Nucleus accumbens (tissue), 56 donors: ENCODE data around the gene PCSK5.
"Not testable (repeated sequence)": the region's sequence is repeated elsewhere in the genome, so short reads cannot be mapped to it uniquely, and the experiment has no call there.

Experiments
- DNase-seq, 56 donors: peaks; one replicate each; lab custom pipeline; 2025; lab: John Stamatoyannopoulos, UW

Gene PCSK5

DNA sequence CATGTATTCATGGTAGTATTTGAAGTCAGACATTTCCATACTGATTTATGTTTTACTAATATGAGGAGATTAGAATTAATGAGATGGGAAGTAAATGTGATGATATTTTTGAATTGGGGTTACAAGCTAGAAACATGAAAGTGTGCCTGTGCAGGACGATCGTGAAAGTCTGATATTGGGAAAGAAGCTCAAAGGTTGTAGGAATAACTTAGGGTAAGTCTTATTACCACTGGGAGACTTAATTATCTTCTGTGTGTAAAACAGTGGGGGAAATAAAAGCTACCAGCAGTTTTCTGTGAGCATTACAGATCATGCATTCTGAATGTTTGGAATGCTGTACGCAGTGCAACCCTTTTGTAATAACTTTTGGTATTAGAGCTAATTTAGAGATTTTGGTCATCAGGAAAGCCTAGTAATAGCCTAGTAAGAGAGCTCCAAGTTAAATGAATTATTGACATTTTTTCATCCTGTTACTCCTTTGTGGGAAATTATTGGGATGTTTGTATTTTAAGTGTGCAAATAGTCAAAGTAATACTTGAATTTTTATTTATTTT, 153.9 kb downstream of the PCSK5 start:
- DNase-seq = no peak

DNA sequence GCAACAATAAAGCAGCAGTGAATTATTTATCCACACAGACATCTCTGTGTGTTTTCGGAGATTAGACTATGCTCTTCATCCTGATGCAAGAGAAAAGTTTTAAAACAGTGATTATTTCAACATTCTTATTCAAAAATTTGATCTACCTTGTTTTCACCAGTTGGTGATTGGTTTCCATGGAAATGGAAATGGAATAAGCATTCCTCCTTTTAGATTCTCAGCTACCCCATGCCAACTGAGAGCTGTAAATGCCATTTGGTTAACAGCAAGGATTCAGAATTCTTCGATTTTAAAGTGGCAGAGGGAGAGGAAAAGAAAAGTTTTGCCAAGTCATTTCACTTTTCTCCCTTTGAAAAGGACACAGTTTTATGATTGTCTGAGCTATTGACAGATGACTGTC, 154.7 kb downstream of the PCSK5 start:
- no peak for DNase-seq

- no peak for DNase-seq
These were observed 158.9 kb downstream of the PCSK5 start for GRCh38 chr9:76049341-76049740.

DNA sequence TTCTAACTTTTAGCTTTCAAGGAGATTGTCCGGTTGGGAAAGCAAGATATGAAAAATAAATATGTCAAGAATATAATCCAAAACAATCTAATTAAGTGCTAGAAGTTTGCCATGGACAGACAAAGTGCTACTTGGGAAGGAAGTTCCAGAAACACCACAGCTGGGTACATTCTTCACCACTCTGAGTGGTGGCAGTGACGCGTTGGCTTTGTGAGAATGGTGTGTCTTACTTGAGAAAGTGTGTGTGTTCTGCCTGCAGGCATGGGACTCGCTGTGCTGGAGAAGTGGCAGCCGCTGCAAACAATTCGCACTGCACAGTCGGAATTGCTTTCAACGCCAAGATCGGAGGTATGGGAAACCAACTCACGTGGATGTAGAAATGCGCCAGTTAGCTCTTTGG, 177.2 kb downstream of the PCSK5 start:
- DNase-seq = no peak

- no peak for DNase-seq
These were observed 187.1 kb downstream of the PCSK5 start for GRCh38 chr9:76077537-76077936.

- DNase-seq = not testable (repeated sequence)
These were observed 190.8 kb downstream of the PCSK5 start for GRCh38 chr9:76081281-76081680.

DNA sequence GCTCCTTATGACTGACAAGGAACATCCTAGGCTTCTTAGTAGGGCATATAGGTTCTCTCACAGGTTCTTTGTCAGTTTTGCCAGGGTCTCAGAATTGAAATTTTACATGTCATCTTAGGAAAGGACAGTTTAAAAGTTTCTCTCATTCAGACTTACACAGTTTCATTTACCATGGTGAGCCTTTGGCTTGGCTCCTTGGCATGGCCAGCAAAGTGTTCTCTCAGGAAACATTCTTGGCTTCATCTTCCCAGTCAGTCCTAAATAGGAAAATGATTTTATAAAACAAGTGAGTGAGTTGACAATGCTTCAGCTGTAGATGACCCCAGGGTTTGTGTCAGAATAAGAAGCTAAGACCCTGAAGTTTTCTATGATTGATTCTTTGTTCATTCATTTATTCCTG, 191.6 kb downstream of the PCSK5 start:
- DNase-seq = no peak

DNA sequence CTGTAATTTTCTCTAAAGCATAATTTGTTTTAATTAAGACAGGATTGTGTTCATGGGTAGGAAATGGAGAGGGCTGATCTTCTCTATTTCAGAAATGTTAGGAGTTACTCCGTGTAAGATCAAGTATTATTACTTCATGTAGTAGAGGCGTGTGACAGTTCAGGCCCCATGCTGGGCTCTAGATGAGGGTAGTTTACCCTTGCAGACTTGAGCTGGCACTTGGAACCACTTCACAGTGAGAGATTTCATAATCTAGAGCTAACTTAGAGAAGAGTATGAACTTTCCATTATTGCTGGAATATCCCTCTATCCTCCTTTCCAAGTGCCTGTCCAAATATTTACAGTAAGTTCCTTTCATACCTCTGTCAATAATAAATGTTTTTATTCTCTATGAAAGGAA, 195.1 kb downstream of the PCSK5 start:
- DNase-seq = no peak

DNA sequence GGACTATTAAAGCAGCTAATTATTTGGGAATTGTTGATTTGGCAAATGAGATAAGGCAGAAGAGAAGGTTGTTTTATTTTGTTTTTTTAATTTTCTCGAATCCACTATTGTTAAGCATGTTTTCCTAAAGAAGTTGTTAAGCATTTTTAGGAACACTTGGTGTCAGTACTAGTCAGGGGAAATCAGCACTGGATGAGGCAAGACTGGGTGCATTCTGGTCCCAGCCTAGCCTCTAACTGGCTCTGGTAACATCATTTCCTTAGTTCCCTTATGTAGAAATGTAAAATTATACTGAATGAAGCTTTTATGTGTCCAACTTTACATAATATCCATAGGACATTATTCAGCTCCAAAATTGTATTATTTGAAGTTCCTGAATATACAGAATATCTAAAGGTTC, 196.1 kb downstream of the PCSK5 start:
- no peak for DNase-seq

DNA sequence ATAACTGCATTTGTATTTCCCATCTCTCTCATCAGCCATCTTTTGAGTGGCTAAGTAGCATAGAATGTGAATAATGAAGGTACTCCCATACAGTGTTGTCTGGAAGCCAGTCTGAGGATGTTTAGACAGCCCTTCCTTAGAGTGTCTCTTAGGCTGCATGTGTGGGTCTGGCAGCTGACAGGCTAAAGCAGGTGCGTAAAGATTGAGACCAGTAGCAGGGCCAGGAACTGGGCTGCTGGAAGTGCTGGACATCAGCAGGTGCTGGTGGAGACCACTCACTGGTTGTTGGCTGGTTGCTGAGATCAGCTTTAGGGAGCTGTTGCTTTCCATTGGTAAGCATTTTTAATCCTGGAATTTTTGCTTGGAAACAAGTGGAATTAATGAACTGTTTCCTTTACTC, 197.5 kb downstream of the PCSK5 start:
- DNase-seq = no peak

DNA sequence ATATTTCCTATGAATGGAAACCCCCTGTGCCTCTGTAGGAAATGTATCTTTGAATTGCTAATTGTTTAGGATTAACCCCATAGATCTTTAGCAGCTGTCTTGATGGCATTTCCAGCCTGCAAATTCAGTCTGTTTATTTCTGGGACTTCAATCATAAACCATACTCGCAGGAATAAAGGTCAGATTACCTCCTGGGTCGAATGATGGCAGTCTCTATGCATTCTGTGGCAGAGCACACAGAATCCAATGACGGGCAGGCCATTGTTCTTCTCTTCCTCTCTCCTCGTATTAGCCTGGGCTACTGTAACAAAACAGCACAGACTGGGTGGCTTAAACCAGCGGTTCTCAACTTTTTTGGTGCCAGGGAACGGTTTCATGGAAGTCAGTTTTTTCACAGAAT, 199.9 kb downstream of the PCSK5 start:
- DNase-seq = no peak

DNA sequence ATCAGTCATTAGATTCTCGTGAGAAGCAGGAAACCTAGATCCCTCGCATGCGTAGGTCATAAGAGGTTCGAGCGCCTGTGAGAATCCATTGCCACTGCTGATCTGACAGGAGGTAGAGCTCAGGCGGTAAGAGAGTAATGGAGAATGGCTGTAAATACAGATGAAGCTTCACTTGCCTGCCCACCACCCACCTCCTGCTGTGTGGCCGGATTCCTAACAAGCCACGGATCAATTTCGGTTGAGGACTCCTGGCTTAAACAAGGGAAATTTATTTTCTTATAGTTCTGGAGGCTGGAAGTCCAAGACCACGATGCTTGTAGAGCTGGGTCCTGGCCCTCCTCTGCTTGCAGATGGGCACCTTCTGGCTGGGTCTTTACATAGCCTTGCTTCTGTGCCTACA, 200.4 kb downstream of the PCSK5 start:
- no peak for DNase-seq

DNA sequence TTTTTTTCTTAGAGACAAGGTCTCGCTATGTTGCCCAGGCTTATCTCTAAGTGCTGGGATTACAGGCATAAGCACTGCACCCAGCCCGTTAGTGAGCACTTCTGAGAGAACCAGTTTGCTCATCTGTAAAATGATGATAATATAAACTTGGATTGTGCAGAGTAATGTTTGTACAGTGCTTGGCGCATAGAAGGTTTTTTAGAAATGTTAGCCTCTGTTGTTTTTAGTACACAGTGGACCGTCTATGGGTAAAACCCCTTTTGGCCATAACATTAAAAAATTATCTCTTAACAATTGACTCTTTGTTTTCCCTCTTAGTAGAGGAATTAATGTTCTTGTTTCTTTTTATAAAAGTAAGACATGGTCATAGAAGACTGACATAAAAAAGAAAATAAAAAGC, 202.1 kb downstream of the PCSK5 start:
- no peak for DNase-seq

DNA sequence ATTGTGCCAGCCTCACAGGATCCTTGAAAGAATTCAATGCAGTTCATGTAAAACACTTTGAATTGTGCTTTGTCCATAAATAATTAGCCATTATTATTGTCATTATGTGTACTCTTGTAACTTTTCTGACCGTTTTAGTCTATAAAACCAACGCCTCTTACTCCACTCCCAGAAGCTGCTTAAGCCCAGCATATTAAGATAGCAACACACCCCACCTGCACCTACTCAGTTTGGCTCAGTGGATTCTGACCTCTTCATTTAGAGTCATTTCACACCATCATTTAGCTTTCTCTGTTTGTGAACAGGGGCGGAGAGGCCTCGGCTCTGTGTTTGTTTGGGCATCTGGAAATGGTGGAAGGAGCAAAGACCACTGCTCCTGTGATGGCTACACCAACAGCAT, 205.1 kb downstream of the PCSK5 start:
- no peak for DNase-seq

DNA sequence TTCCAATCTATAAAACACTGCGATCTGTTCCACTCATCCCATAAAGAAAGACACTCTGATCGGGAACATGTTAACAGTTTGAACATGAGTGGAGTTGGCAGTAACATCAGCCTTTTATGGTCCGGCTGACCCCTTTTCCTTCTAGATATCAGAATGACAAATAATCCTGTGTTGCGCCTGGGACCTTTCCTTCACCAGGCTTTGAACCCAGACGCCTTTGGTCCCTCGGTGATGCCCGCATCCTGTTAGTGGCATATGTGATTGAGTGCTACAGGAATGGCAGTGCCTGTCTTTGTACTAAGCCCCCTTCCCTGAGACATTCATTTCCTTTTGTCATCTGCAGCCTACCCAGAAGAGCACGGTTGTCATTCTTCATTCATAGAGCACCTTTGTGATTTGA, 209.0 kb downstream of the PCSK5 start:
- DNase-seq = no peak

- DNase-seq = no peak
These were observed 210.6 kb downstream of the PCSK5 start for GRCh38 chr9:76101075-76101474.

DNA sequence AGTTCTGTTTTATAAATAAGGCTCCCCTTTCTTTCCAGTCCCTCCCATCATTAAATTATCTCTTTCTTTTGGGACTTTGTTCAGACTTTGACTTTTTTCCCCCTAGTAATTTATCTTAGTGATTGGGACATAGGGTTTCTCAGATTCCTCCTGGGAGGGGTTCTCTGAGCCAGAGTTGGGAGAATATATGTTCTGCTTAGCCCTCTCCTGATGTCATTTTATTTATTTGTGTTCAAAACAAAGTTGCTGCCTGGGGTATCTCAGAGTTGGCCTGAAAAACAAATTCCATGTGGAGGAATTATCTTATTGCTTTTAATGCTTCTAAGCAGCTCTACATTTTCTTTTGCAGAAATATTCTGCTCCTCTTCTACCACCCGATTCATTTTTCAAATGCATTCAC, 211.0 kb downstream of the PCSK5 start:
- no peak for DNase-seq

- DNase-seq = no peak
These were observed 211.5 kb downstream of the PCSK5 start for GRCh38 chr9:76101947-76102346.

DNA sequence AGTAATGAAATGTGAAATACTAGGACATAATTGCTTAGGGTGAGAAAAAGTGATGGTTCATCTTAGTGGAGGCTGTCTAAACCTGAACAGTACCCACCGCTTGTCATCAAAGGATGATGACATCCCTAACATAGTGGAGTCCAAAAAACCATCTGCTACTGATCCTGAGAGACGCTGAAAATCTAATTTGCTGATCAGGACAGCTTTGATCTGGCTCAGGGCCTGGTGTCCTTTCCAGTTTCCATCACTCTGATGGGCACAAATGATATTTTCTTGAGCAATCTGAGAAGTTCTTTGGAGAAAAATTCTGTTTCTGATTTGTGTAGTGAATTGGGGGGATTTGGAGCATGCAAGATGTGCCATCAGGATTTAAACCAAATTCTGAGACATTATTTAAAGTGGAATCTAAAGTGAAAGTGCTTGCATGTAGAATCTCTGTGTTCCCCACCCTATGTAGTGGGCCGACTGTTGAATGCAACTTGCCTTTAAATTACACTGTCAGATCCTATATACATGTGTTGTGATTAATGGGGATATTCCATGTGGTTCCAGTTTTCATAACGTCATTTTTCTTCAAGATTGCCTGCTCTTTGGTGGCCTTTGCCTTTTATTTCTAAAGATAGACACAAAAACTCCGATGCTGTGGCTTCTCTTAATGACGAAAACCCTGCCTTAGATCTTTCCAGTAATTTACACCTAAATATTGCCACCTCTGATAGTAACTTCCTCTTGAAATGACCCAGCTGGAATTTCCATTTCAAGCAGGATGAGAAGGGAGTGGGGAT, 213.2 kb downstream of the PCSK5 start:
- no peak for DNase-seq

- peak in 20 of 56 donors; percentile 1 to 48 (median 8) for DNase-seq
These were observed 217.0 kb downstream of the PCSK5 start for GRCh38 chr9:76107482-76107881.

DNA sequence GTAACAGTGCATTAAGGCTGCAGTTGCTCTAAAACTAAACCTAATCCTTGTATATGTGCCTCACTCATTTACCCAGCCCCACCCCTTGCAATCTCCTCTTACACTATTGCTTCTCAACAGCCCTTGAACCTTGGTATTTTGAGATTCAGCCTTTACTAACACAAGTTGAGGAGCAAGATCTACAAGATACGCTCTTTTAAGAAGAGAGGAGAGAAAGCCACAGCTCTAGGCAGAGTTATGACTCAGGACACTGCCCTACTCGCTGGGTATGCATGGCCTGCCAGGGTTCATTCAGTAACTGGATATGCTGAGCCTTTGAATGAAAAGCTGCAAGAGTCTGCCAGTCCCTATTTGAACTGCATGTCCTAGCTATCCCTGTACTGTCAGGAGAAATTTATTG, 219.5 kb downstream of the PCSK5 start:
- no peak for DNase-seq

DNA sequence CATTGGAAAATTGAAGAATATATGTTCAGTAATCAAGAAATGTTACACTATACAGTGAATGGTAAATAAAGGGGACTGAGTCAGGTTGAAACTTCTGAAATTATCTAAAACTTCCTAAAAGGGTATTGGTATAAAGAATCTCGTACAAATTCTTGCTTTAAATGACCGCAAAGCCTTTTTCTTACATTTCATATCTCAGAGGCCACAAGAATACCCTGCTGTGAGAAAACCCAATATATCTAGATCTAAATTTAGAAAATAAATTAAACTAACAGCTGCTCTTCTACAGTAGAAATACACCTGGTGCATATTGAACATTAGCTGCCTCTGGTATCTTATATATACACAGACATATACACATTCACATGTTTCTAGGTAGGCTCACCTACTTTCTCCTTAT, 221.7 kb downstream of the PCSK5 start:
- DNase-seq = no peak

- DNase-seq = no peak
These were observed 223.7 kb downstream of the PCSK5 start for GRCh38 chr9:76114144-76114543.
